HEK293 (cell line): ENCODE measurements around the gene RER1.

Source experiments
- CTCF ChIA-PET: fragments of 350-600 bp; formaldehyde crosslinking; extraction: SDS; loops from one replicate; lab custom pipeline; 2021; ENCODE audit warnings: antibody characterized with exemption; lab: Yijun Ruan, JAX
- POLR2A ChIA-PET: fragments of 300-600 bp; formaldehyde crosslinking; extraction: SDS; loops from one replicate; lab custom pipeline; 2020; ENCODE audit warnings: antibody characterized with exemption, inconsistent platforms; lab: Yijun Ruan, JAX
- H3K27ac ChIP-seq: fragments of 200-500 bp; sonication (Bioruptor generic); 2 replicates; pipeline ENCODE4 v1.5.1; 2014; ENCODE audit warnings: low read depth, low read length, control low read depth, inconsistent platforms; ENCODE audit errors: extremely low read depth
- H3K36me3 ChIP-seq, 2 experiments: fragments of 200-500 bp in 1 of 2; sonication (Bioruptor generic) in 1 of 2; 1 replicate in 1 of 2; 2 replicates in 1 of 2; pipeline ENCODE4 v1.5.1; 2014 to 2017; ENCODE audit warnings: inconsistent platforms in 2 of 2, low read length in 2 of 2; ENCODE audit not compliant: control insufficient read depth in 2 of 2, insufficient read depth in 1 of 2
- H3K4me1 ChIP-seq: fragments of 200-500 bp; sonication (Bioruptor generic); 2 replicates; pipeline ENCODE4 v1.5.1; 2014; ENCODE audit warnings: mild to moderate bottlenecking, low read length, inconsistent platforms; ENCODE audit not compliant: control insufficient read depth, insufficient read depth
- H3K4me3 ChIP-seq: 2 replicates; pipeline ENCODE4 v1.5.1; 2011; ENCODE audit warnings: low read depth, mild to moderate bottlenecking, control low read depth, low read length, moderate library complexity
- H3K9me3 ChIP-seq: fragments of 200-500 bp; sonication (Bioruptor generic); 2 replicates; pipeline ENCODE4 v1.5.1; 2014; ENCODE audit warnings: low read depth, low read length, inconsistent platforms; ENCODE audit not compliant: control insufficient read depth, insufficient read depth
- EGR2 ChIP-seq: fragments of 450-650 bp; formaldehyde crosslinking; IDR thresholded peaks from 2 replicates; pipeline ENCODE4 v1.5.1; 2016; ENCODE audit warnings: low read depth, missing biosample characterization, missing genetic modification characterization
- GLIS2 ChIP-seq: fragments of 450-650 bp; formaldehyde crosslinking; IDR thresholded peaks from 2 replicates; pipeline ENCODE4 v1.5.1; 2016; ENCODE audit warnings: missing biosample characterization, missing genetic modification characterization
- OVOL3 ChIP-seq: fragments of 450-650 bp; formaldehyde crosslinking; IDR thresholded peaks from 2 replicates; pipeline ENCODE4 v1.5.1; 2016; ENCODE audit warnings: missing biosample characterization, missing genetic modification characterization
- REPIN1 ChIP-seq: fragments of 450-650 bp; formaldehyde crosslinking; IDR thresholded peaks from 2 replicates; pipeline ENCODE4 v1.5.1; 2017; ENCODE audit warnings: missing biosample characterization, missing genetic modification characterization, low read depth
- SCRT1 ChIP-seq: fragments of 450-650 bp; formaldehyde crosslinking; IDR thresholded peaks from 2 replicates; pipeline ENCODE4 v1.5.1; 2016; ENCODE audit warnings: missing biosample characterization, missing genetic modification characterization, borderline replicate concordance
- SP2 ChIP-seq: fragments of 450-650 bp; formaldehyde crosslinking; IDR thresholded peaks from 2 replicates; pipeline ENCODE4 v1.5.1; 2016; ENCODE audit warnings: missing biosample characterization, missing genetic modification characterization
- ZFHX2 ChIP-seq: fragments of 450-650 bp; formaldehyde crosslinking; conservative IDR thresholded peaks from 2 replicates; pipeline ENCODE4 v1.5.1; 2016; ENCODE audit warnings: missing biosample characterization, missing genetic modification characterization
- ZIC2 ChIP-seq: fragments of 450-650 bp; formaldehyde crosslinking; IDR thresholded peaks from 2 replicates; pipeline ENCODE4 v1.5.1; 2016; ENCODE audit warnings: missing biosample characterization, missing genetic modification characterization
- ZNF133 ChIP-seq: fragments of 450-650 bp; formaldehyde crosslinking; IDR thresholded peaks from 2 replicates; pipeline ENCODE4 v1.5.1; 2016; ENCODE audit warnings: missing biosample characterization, missing genetic modification characterization
- ZNF138 ChIP-seq: fragments of 450-650 bp; formaldehyde crosslinking; IDR thresholded peaks from 2 replicates; pipeline ENCODE4 v1.5.1; 2016; ENCODE audit warnings: missing biosample characterization, missing genetic modification characterization, borderline replicate concordance
- ZNF19 ChIP-seq: fragments of 450-650 bp; formaldehyde crosslinking; IDR thresholded peaks from 2 replicates; pipeline ENCODE4; 2016; ENCODE audit warnings: missing biosample characterization, missing genetic modification characterization, low read depth
- ZNF214 ChIP-seq: fragments of 450-650 bp; formaldehyde crosslinking; IDR thresholded peaks from 2 replicates; pipeline ENCODE4 v1.5.1; 2017; ENCODE audit warnings: missing biosample characterization, mild to moderate bottlenecking, missing genetic modification characterization, borderline replicate concordance
- ZNF239 ChIP-seq: fragments of 450-650 bp; formaldehyde crosslinking; IDR thresholded peaks from 2 replicates; pipeline ENCODE4 v1.5.1; 2016; ENCODE audit warnings: missing biosample characterization, missing genetic modification characterization
- ZNF274 ChIP-seq, 2 experiments: fragments of 200-500 bp in 1 of 2; fragments of 450-650 bp in 1 of 2; sonication (Bioruptor generic) in 1 of 2; formaldehyde crosslinking in 1 of 2; IDR thresholded peaks; 2 replicates each; pipeline versions ENCODE4 v1.5.1 to v1.6.1; 2014 to 2016; ENCODE audit warnings: borderline replicate concordance in 1 of 2, inconsistent platforms in 1 of 2, low read length in 1 of 2, missing biosample characterization in 1 of 2, missing genetic modification characterization in 1 of 2
- ZNF544 ChIP-seq: fragments of 450-650 bp; formaldehyde crosslinking; IDR thresholded peaks from 2 replicates; pipeline ENCODE4 v1.5.0; 2017; ENCODE audit warnings: missing biosample characterization, missing genetic modification characterization
- ZNF624 ChIP-seq: fragments of 450-650 bp; formaldehyde crosslinking; IDR thresholded peaks from 2 replicates; pipeline ENCODE4 v1.5.1; 2017; ENCODE audit warnings: missing biosample characterization, missing genetic modification characterization
- ZNF660 ChIP-seq: fragments of 450-650 bp; IDR thresholded peaks from 2 replicates; pipeline ENCODE4 v1.5.1; 2018; ENCODE audit warnings: missing biosample characterization, mild to moderate bottlenecking, missing genetic modification characterization
- TF ChIP-seq, protein P1 (sequence below): fragments of 450-650 bp; formaldehyde crosslinking; IDR thresholded peaks from 2 replicates; pipeline ENCODE4 v1.5.1; 2016; ENCODE audit warnings: missing biosample characterization, missing genetic modification characterization
- TF ChIP-seq, protein P2 (sequence below): fragments of 450-650 bp; formaldehyde crosslinking; IDR thresholded peaks from 2 replicates; pipeline ENCODE4 v1.5.1; 2016; ENCODE audit warnings: missing biosample characterization, missing genetic modification characterization, low read depth

RER1 gene

DNA sequence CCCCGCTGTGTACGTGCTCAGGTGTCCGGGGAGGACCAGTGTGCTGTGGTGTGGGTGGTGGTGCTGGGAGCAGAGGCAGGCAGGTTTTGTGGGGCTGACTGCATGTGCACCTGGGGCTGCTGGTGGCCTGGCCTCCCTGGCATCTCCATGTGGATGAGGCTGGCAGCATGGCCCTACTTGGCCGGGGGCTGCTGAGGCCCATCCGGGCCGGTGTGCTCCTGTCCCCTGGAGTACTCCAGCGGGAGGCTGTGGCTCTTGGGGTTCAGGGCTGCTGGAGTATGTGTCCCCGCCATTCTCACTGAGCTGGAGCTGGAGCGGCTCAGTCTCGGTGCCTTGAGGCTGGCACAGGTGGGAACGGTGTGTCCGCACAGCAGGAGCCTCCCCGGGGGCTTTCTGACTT lies 41.6 kb downstream of the RER1 start (continued):
- TF ChIP-seq, protein P1, sequence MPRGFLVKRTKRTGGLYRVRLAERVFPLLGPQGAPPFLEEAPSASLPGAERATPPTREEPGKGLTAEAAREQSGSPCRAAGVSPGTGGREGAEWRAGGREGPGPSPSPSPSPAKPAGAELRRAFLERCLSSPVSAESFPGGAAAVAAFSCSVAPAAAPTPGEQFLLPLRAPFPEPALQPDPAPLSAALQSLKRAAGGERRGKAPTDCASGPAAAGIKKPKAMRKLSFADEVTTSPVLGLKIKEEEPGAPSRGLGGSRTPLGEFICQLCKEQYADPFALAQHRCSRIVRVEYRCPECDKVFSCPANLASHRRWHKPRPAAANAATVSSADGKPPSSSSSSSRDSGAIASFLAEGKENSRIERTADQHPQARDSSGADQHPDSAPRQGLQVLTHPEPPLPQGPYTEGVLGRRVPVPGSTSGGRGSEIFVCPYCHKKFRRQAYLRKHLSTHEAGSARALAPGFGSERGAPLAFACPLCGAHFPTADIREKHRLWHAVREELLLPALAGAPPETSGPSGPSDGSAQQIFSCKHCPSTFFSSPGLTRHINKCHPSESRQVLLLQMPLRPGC (tag by site-specific recombination) = no peak
- TF ChIP-seq ZNF19 (tag by site-specific recombination) = no peak
- no peak for TF ChIP-seq ZNF239
- TF ChIP-seq OVOL3 (tag by site-specific recombination) = no peak
- no peak for TF ChIP-seq ZNF133 (tag by site-specific recombination)
- no peak for TF ChIP-seq ZNF214
- TF ChIP-seq ZNF274 (IDR thresholded peaks at IDR 0.05; ENCODE audit: low read length) = no peak
- no peak for TF ChIP-seq ZNF274 (tag by site-specific recombination; IDR thresholded peaks at IDR 0.05; ENCODE audit: borderline replicate concordance)
- TF ChIP-seq, all 188 proteins: peak for 0

DNA sequence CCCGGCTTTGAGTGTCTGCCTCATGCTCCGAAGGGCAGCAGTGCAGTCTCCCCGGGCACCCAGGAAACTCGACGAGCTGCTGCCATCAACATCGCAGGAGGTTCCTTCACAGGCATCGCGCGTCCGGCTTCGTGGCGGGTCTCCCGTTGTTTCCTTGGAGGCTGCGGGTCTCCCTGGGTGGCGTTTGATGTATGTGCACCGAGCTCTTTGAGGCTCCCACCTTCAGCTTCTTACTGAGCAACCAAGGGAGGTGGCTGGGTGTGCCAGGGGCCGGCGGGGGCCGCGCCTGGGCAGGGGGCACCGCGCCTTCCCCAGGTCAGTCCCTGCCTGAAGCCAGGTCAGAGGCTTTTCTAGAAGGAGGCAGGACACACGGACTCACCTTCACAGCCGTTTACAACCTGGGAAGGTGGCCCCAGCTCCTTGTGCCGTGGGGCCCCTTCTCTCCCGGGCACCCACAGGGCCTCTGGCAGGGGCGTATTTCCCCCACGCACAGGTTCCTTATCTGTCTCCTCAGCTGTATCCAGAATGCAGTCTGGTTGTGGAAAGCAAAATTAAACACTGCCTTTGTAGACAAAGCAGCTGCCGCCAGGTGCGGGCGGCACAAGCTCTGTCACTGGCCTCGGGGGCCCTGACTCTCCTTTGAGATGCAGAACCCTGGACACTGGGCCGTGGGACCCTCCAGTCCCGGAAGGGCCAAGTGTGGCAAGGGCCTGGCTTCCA lies 42.5 kb downstream of the RER1 start:
- Histone ChIP-seq H3K4me3 (no peak overlapping the region), H3K9me3 (no peaks in the 10 kb centered on the region), H3K36me3 (no peaks in the 10 kb centered on the region), H3K4me1 (no peaks in the 10 kb centered on the region), H3K27ac (no peak overlapping the region)
- no peak for TF ChIP-seq SP2 (tag by site-specific recombination)
- TF ChIP-seq ZFHX2 (tag by site-specific recombination) = peak; percentile 42
- TF ChIP-seq GLIS2 (tag by site-specific recombination) = peak; percentile 21; the same call in 1 of the 2 replicates
- 0 out of 2 replicates have a peak, but pooled peaks have one; percentile 12 for TF ChIP-seq EGR2 (tag by site-specific recombination)
- TF ChIP-seq ZIC2 (tag by site-specific recombination) = peak; percentile 49
- TF ChIP-seq ZNF544 (tag by site-specific recombination) = no peak
- no peak for TF ChIP-seq ZNF138 (tag by site-specific recombination)
- no peak for TF ChIP-seq ZNF624
- no peak for TF ChIP-seq REPIN1 (tag by site-specific recombination)
- ChIA-PET POLR2A (no interaction called here), CTCF (interaction anchor here (1.4 kb wide), 1 partner anchor 11 kb away, joined by 3 read pairs; no protein-coding TSS in a partner anchor)

DNA sequence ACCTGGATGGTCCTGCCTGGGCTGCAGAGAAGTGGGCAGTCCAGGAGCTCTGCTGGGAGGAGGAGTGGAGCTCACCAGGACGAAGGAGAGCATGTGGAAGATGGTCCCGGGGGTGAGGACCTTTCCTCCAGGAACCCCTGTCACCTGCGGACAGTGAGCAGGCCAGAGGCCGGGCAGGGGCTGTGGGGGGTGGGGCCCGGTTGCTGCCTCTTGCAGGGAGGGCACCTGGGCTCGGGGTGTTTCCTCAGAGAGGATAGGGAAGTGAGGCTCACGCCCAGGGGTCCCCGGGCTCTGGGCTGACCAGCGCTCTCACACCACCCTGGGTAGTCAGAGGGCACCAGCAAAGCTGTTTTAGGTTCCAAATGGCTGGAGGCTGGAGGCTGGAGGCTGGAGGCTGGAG lies 43.5 kb downstream of the RER1 start:
- TF ChIP-seq ZNF274 (IDR thresholded peaks at IDR 0.05; ENCODE audit: low read length) = no peak
- no peak for TF ChIP-seq ZNF274 (tag by site-specific recombination; IDR thresholded peaks at IDR 0.05; ENCODE audit: borderline replicate concordance)
- TF ChIP-seq SCRT1 (tag by site-specific recombination) = no peak
- no peak for TF ChIP-seq ZNF660
- no peak for TF ChIP-seq GLIS2 (tag by site-specific recombination)
- TF ChIP-seq, protein P2, sequence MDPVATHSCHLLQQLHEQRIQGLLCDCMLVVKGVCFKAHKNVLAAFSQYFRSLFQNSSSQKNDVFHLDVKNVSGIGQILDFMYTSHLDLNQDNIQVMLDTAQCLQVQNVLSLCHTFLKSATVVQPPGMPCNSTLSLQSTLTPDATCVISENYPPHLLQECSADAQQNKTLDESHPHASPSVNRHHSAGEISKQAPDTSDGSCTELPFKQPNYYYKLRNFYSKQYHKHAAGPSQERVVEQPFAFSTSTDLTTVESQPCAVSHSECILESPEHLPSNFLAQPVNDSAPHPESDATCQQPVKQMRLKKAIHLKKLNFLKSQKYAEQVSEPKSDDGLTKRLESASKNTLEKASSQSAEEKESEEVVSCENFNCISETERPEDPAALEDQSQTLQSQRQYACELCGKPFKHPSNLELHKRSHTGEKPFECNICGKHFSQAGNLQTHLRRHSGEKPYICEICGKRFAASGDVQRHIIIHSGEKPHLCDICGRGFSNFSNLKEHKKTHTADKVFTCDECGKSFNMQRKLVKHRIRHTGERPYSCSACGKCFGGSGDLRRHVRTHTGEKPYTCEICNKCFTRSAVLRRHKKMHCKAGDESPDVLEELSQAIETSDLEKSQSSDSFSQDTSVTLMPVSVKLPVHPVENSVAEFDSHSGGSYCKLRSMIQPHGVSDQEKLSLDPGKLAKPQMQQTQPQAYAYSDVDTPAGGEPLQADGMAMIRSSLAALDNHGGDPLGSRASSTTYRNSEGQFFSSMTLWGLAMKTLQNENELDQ = no peak

More for the DNA sequence above, 43.5 kb downstream of the RER1 start:
- Histone ChIP-seq H3K27ac (no peak overlapping the region), H3K9me3 (no peaks in the 10 kb centered on the region), H3K4me1 (no peaks in the 10 kb centered on the region), H3K4me3 (no peak overlapping the region), H3K36me3 (no peaks in the 10 kb centered on the region)
- CTCF ChIA-PET = no interaction called here
- POLR2A ChIA-PET = no interaction called here
